OCI-LY3 (cell line): ENCODE data around the gene ZC3H4.
"Not testable (repeated sequence)": the region's sequence is repeated elsewhere in the genome, so short reads cannot be mapped to it uniquely, and the experiment has no call there.

Experiments
- H2AFZ ChIP-seq: fragments of 200-600, 300-600 bp; shearing (Covaris generic); 2 replicates; pipeline ENCODE4 v1.6.0; 2014; ENCODE audit warnings: antibody characterized with exemption, low read depth, low read length
- H3K27ac ChIP-seq: fragments of 200-600, 300-600 bp; sonication (generic); 2 replicates; pipeline ENCODE4 v1.5.1; 2014; ENCODE audit warnings: mild to moderate bottlenecking, low read length, moderate library complexity, mixed read lengths
- H3K27me3 ChIP-seq: fragments of 200-600, 300-600 bp; sonication (generic); 2 replicates; pipeline ENCODE4 v1.6.1; 2014; ENCODE audit warnings: low read depth, low read length, mixed read lengths
- H3K36me3 ChIP-seq: fragments of 200-600, 300-600 bp; sonication (generic); replicated peaks from 2 replicates; pipeline ENCODE3; 2014; ENCODE audit warnings: low read depth, low read length, mixed read lengths
- H3K4me1 ChIP-seq: fragments of 300-600, 200-600 bp; sonication (generic); 2 replicates; pipeline ENCODE4 v1.6.1; 2014; ENCODE audit warnings: low read length, mixed read lengths
- H3K4me2 ChIP-seq: fragments of 200-600, 300-600 bp; sonication (generic); 2 replicates; pipeline ENCODE4 v1.6.1; 2014; ENCODE audit warnings: low read length, mixed read lengths
- H3K4me3 ChIP-seq: fragments of 300-600, 200-600 bp; sonication (generic); 2 replicates; pipeline ENCODE4 v1.5.1; 2014; ENCODE audit warnings: antibody characterized with exemption, mild to moderate bottlenecking, low read length, moderate library complexity
- H3K79me2 ChIP-seq: fragments of 300-600, 200-600 bp; shearing (Covaris generic); 2 replicates; pipeline ENCODE4 v1.6.1; 2014; ENCODE audit warnings: mild to moderate bottlenecking, low read length, mixed read lengths
- H3K9ac ChIP-seq: fragments of 300-600, 200-600 bp; shearing (Covaris generic); 2 replicates; pipeline ENCODE4 v1.6.0; 2014; ENCODE audit warnings: mild to moderate bottlenecking, low read length, moderate library complexity
- H3K9me3 ChIP-seq: fragments of 200-600, 300-600 bp; shearing (Covaris generic); 2 replicates; pipeline ENCODE4 v1.6.1; 2014; ENCODE audit warnings: low read length, mixed read lengths; ENCODE audit not compliant: insufficient read depth
- H4K20me1 ChIP-seq: fragments of 200-600, 300-600 bp; sonication (generic); 2 replicates; pipeline ENCODE4 v1.6.1; 2016; ENCODE audit warnings: low read length, mixed read lengths; ENCODE audit not compliant: insufficient read depth
- EZH2phosphoT487 ChIP-seq: fragments of 200-600 bp; shearing (Covaris generic); IDR thresholded peaks from 2 replicates; pipeline ENCODE4 v1.6.1; 2018; ENCODE audit warnings: antibody characterized with exemption, mixed run types, low read depth
- TF ChIP-seq, protein P1 (sequence below): fragments of 200-600, 300-600 bp; sonication (generic); IDR thresholded peaks from 2 replicates; pipeline ENCODE4 v1.5.1; 2014; ENCODE audit warnings: antibody characterized with exemption, low read length, low read depth

Gene ZC3H4

GRCh38 chr19:47082493-47082892 is 31.1 kb downstream of the ZC3H4 start:
- no peak overlapping the region for H3K4me3 ChIP-seq
- H4K20me1 ChIP-seq = 0 out of 2 replicates have a peak, but pooled peaks cover 3% of the 10 kb centered on the region
- no peak overlapping the region for H2AFZ ChIP-seq
- H3K36me3 ChIP-seq = peaks cover 57% of the 10 kb centered on the region
- no peaks in the 10 kb centered on the region for H3K4me1 ChIP-seq
- no peak overlapping the region for H3K27ac ChIP-seq
- H3K79me2 ChIP-seq = no peaks in the 10 kb centered on the region
- no peak overlapping the region for H3K9ac ChIP-seq
- no peaks in the 10 kb centered on the region for H3K9me3 ChIP-seq
- H3K27me3 ChIP-seq = no peaks in the 10 kb centered on the region
- TF ChIP-seq, protein P1, sequence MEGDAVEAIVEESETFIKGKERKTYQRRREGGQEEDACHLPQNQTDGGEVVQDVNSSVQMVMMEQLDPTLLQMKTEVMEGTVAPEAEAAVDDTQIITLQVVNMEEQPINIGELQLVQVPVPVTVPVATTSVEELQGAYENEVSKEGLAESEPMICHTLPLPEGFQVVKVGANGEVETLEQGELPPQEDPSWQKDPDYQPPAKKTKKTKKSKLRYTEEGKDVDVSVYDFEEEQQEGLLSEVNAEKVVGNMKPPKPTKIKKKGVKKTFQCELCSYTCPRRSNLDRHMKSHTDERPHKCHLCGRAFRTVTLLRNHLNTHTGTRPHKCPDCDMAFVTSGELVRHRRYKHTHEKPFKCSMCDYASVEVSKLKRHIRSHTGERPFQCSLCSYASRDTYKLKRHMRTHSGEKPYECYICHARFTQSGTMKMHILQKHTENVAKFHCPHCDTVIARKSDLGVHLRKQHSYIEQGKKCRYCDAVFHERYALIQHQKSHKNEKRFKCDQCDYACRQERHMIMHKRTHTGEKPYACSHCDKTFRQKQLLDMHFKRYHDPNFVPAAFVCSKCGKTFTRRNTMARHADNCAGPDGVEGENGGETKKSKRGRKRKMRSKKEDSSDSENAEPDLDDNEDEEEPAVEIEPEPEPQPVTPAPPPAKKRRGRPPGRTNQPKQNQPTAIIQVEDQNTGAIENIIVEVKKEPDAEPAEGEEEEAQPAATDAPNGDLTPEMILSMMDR = no peak
- TF ChIP-seq EZH2phosphoT487 = no peak
- H3K4me2 ChIP-seq = no peak overlapping the region

- no peak overlapping the region for H3K27ac ChIP-seq
- H3K4me2 ChIP-seq = no peak overlapping the region
- no peak for TF ChIP-seq EZH2phosphoT487
- TF ChIP-seq, protein P1 = no peak
- no peak overlapping the region for H2AFZ ChIP-seq
- H3K9ac ChIP-seq = no peak overlapping the region
- H4K20me1 ChIP-seq = 0 out of 2 replicates have a peak, but pooled peaks cover 3% of the 10 kb centered on the region
- no peaks in the 10 kb centered on the region for H3K4me1 ChIP-seq
- no peak overlapping the region for H3K4me3 ChIP-seq
- no peaks in the 10 kb centered on the region for H3K9me3 ChIP-seq
- H3K27me3 ChIP-seq = no peaks in the 10 kb centered on the region
- peaks cover 3% of the 10 kb centered on the region; the same call in 1 of the 2 replicates for H3K79me2 ChIP-seq
- peaks cover 54% of the 10 kb centered on the region for H3K36me3 ChIP-seq
These were observed 32.5 kb downstream of the ZC3H4 start for GRCh38 chr19:47081095-47081494.

- H4K20me1 ChIP-seq = peaks cover 19% of the 10 kb centered on the region; the same call in 1 of the 2 replicates
- H3K4me2 ChIP-seq = not testable (repeated sequence)
- peaks cover 56% of the 10 kb centered on the region for H3K36me3 ChIP-seq
These were observed 35.2 kb downstream of the ZC3H4 start for GRCh38 chr19:47078351-47078750.

GRCh38 chr19:47075941-47076340 is 37.6 kb downstream of the ZC3H4 start:
- TF ChIP-seq EZH2phosphoT487 = no peak
- TF ChIP-seq, protein P1 = no peak
- Histone ChIP-seq H3K4me2 (no peak overlapping the region), H3K4me1 (no peaks in the 10 kb centered on the region), H3K79me2 (peaks cover 30% of the 10 kb centered on the region; the same call in 1 of the 2 replicates), H3K9ac (no peak overlapping the region), H3K4me3 (no peak overlapping the region), H3K27ac (no peak overlapping the region), H3K36me3 (peaks cover 52% of the 10 kb centered on the region), H4K20me1 (peaks cover 19% of the 10 kb centered on the region; the same call in 1 of the 2 replicates), H2AFZ (no peak overlapping the region), H3K27me3 (no peaks in the 10 kb centered on the region), H3K9me3 (no peaks in the 10 kb centered on the region)

More at GRCh38 chr19:47078351-47078750, 35.2 kb downstream of the ZC3H4 start:
- H3K9me3 ChIP-seq, H3K9ac ChIP-seq, H3K27ac ChIP-seq, H3K27me3 ChIP-seq, H2AFZ ChIP-seq, H3K4me3 ChIP-seq, H3K4me1 ChIP-seq: not testable (repeated sequence)
- peaks cover 27% of the 10 kb centered on the region; the same call in 1 of the 2 replicates for H3K79me2 ChIP-seq
